ENCODE data around the gene ITIH4.

DNA sequence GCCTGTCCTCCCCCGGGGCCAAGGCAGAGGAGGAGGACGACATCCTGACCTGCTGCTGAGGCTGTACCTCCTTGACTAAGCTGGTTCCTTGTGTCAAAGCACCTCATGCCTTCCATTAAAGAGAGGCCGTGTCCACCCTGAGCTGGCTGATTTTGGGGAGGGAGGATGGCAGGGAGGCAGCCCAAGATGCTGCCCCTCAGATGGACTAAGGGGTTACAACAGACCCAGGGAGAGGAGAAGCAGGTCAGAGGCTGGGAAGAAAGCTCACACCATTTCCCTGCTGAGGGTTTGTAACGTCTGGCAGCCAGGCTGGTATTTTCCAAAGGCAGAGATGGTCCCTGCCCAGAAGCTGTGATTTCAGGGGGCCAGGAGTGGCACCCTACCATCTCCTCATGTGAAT, 38.5 kb downstream of the ITIH4 start:
- TF ChIP-seq POLR2A (IDR thresholded peaks at IDR 0.05): no peak
- TF ChIP-seq, protein P1, sequence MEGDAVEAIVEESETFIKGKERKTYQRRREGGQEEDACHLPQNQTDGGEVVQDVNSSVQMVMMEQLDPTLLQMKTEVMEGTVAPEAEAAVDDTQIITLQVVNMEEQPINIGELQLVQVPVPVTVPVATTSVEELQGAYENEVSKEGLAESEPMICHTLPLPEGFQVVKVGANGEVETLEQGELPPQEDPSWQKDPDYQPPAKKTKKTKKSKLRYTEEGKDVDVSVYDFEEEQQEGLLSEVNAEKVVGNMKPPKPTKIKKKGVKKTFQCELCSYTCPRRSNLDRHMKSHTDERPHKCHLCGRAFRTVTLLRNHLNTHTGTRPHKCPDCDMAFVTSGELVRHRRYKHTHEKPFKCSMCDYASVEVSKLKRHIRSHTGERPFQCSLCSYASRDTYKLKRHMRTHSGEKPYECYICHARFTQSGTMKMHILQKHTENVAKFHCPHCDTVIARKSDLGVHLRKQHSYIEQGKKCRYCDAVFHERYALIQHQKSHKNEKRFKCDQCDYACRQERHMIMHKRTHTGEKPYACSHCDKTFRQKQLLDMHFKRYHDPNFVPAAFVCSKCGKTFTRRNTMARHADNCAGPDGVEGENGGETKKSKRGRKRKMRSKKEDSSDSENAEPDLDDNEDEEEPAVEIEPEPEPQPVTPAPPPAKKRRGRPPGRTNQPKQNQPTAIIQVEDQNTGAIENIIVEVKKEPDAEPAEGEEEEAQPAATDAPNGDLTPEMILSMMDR (IDR thresholded peaks at IDR 0.05): no peak
- no peak for TF ChIP-seq EP300 (IDR thresholded peaks at IDR 0.05)
- no peak for TF ChIP-seq POLR2AphosphoS5 (IDR thresholded peaks at IDR 0.05)
